Renal pelvis (tissue), 4 donors: ENCODE data around the gene CELF5. TPM values are rescaled to one million over a fixed set of nuclear protein-coding genes. Genes with fewer than 3 reads are reported as not detected.
A peak's percentile ranks its signal among the peaks of the same experiment; 100 is the strongest.

Experiments used
- DNase-seq: peaks from one replicate; pipeline ENCODE4 v3.0.0-alpha.2; 2013
- polyA plus RNA-seq, 3 donors: library from polyadenylated mRNA; unstranded; fragments of 120-200 nt; gene quantifications; one replicate each; pipeline ENCODE4 v1.2.1, GENCODE V29; 2013; ENCODE audit not compliant: insufficient read length in 3 of 3

Gene CELF5
- polyA plus RNA-seq, 3 donors: 1.1 to 1.3 (median 1.1) TPM

- DNase-seq: no peak
These were observed 13.7 kb downstream of the CELF5 start for GRCh38 chr19:3238066-3238561.

- DNase-seq: no peak
These were observed 14.9 kb downstream of the CELF5 start for GRCh38 chr19:3239367-3239766.

GRCh38 chr19:3243819-3244700 is 19.6 kb downstream of the CELF5 start:
- DNase-seq: peak; percentile 76

GRCh38 chr19:3245050-3245449 is 20.6 kb downstream of the CELF5 start:
- no peak for DNase-seq

- DNase-seq: no peak
These were observed 24.4 kb downstream of the CELF5 start for GRCh38 chr19:3248728-3249326.

- DNase-seq: no peak
These were observed 24.9 kb downstream of the CELF5 start for GRCh38 chr19:3249408-3249807.

- DNase-seq: no peak
These were observed 26.2 kb downstream of the CELF5 start for GRCh38 chr19:3250675-3251074.

GRCh38 chr19:3251229-3251628 is 26.8 kb downstream of the CELF5 start:
- no peak for DNase-seq

GRCh38 chr19:3252650-3253049 is 28.2 kb downstream of the CELF5 start:
- no peak for DNase-seq

- no peak for DNase-seq
These were observed 28.8 kb downstream of the CELF5 start for GRCh38 chr19:3253270-3253669.

- DNase-seq: no peak
These were observed 30.1 kb downstream of the CELF5 start for GRCh38 chr19:3254520-3254919.

GRCh38 chr19:3257071-3257470 is 32.6 kb downstream of the CELF5 start:
- no peak for DNase-seq

- DNase-seq: no peak
These were observed 37.9 kb downstream of the CELF5 start for GRCh38 chr19:3262362-3262761.

- DNase-seq: no peak
These were observed 39.4 kb downstream of the CELF5 start for GRCh38 chr19:3263866-3264265.

GRCh38 chr19:3265432-3265831 is 41.0 kb downstream of the CELF5 start:
- DNase-seq: no peak

GRCh38 chr19:3266092-3266693 is 41.7 kb downstream of the CELF5 start:
- no peak for DNase-seq

GRCh38 chr19:3266792-3267514 is 42.5 kb downstream of the CELF5 start:
- DNase-seq: no peak

GRCh38 chr19:3268326-3268725 is 43.9 kb downstream of the CELF5 start:
- DNase-seq: no peak

GRCh38 chr19:3268763-3269162 is 44.3 kb downstream of the CELF5 start:
- DNase-seq: no peak

- no peak for DNase-seq
These were observed 45.6 kb downstream of the CELF5 start for GRCh38 chr19:3269916-3270671.

GRCh38 chr19:3270902-3271301 is 46.4 kb downstream of the CELF5 start:
- DNase-seq: no peak
